Brain microvascular endothelial cell (primary cell): Measurements from ENCODE around the gene IL2RA.

Experiments
- DNase-seq: peaks from one replicate; pipeline ENCODE4 v3.0.0-alpha.2; 2020
- H3K27ac ChIP-seq: fragments of 250-450 bp; sonication (Bioruptor Pico); 2 replicates; pipeline ENCODE4 v1.5.1; 2020; ENCODE audit warnings: mild to moderate bottlenecking, moderate library complexity
- H3K27me3 ChIP-seq: fragments of 250-450 bp; sonication (Bioruptor Pico); replicated peaks from 2 replicates; pipeline ENCODE4 v1.5.1; 2020; ENCODE audit warnings: mild to moderate bottlenecking
- H3K36me3 ChIP-seq: fragments of 250-450 bp; sonication (Bioruptor Pico); replicated peaks from 2 replicates; pipeline ENCODE4 v1.5.1; 2020; ENCODE audit warnings: mild to moderate bottlenecking
- H3K4me3 ChIP-seq: 2 replicates; pipeline ENCODE4 v1.5.1; 2011; ENCODE audit warnings: low read depth, mild to moderate bottlenecking, control low read depth, low read length, moderate library complexity
- in situ Hi-C: cut with HindIII; loops from 2 replicates; pipeline ENCODE4 v1.10.0; 2017; ENCODE audit warnings: low sequenced_read_pairs, low pct_ligation_motif_present
- TF ChIP-seq, protein P1 (sequence below): IDR thresholded peaks from 2 replicates; pipeline ENCODE4 v1.5.1; 2011; ENCODE audit warnings: low read depth, mild to moderate bottlenecking, moderate library complexity, low read length, control low read depth, inconsistent platforms; ENCODE audit errors: missing control alignments

Gene IL2RA

DNA sequence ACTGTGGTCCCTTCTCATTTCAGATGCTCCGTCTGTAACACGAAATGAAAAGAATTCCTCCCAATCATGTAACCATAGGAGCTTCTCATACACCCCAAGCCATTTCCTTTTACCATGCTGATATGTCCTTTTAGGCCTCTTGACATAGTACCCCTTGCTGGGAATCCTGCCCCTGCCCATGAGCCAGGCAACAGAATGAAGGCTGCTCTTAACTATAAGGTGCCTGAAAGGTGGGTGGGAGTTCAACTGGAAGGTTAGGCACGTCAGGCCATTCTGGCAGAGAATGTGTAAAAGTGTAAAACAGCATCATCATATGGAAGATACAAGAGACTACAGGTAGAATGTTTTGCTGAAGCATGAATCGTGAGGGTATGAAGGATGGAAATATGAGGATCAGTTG, 22.5 kb downstream of the IL2RA start:
- TF ChIP-seq, protein P1, sequence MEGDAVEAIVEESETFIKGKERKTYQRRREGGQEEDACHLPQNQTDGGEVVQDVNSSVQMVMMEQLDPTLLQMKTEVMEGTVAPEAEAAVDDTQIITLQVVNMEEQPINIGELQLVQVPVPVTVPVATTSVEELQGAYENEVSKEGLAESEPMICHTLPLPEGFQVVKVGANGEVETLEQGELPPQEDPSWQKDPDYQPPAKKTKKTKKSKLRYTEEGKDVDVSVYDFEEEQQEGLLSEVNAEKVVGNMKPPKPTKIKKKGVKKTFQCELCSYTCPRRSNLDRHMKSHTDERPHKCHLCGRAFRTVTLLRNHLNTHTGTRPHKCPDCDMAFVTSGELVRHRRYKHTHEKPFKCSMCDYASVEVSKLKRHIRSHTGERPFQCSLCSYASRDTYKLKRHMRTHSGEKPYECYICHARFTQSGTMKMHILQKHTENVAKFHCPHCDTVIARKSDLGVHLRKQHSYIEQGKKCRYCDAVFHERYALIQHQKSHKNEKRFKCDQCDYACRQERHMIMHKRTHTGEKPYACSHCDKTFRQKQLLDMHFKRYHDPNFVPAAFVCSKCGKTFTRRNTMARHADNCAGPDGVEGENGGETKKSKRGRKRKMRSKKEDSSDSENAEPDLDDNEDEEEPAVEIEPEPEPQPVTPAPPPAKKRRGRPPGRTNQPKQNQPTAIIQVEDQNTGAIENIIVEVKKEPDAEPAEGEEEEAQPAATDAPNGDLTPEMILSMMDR, result no peak
- Histone ChIP-seq H3K27me3 (no peaks in the 10 kb centered on the region), H3K27ac (no peak overlapping the region), H3K36me3 (no peaks in the 10 kb centered on the region), H3K4me3 (no peak overlapping the region)
- DNase-seq, result no peak
- in situ Hi-C loops, result no loop called here

DNA sequence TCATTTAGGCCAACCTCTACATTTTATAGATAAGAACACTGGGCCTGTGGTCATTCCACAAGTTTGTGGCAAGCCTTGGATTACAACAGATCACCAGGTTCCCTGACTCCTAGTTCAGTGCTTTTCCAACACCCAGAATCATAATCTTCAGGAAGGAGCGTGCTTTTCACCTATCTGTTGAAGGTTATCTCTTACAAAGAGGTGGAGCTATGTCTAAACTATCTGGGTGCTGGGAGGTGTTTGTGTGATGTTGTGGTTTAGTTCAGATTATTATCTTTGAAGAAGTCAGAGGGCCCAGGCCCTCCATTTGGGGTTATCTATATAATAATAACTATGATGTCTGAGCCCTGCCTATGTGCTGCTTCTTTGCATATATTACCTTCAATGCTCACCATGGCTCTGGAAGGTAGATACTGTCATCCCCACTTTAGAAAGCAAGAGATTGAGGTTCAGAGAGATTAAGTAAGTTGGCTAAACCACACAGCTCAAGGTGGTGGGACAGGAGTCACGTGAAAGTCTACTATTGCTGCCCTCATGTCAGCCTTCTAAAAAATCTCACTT, 24.0 kb downstream of the IL2RA start:
- Histone ChIP-seq H3K36me3 (no peaks in the 10 kb centered on the region), H3K27me3 (no peaks in the 10 kb centered on the region), H3K27ac (no peak overlapping the region), H3K4me3 (no peak overlapping the region)
- in situ Hi-C loops, result no loop called here
- no peak for DNase-seq
- TF ChIP-seq, protein P1, result no peak

DNA sequence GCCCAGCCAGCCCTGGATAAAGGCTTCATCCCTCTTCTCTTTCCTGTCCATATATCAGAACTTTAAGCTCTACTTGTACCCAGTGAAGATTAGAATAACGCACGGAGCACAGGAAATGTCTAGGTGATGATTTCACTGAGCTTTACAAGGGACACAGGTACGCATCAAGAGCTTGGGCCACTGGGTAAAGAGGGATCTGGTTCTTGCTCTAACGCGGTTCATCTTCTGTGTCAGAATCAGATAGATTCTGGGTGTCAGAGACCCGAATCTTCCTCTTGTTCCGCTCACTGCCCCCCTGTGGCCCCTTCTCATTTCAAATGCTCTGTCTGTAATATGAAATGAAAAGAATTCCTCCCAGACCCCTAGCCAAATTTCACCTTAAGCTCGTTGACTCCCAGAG, 24.7 kb downstream of the IL2RA start:
- Histone ChIP-seq H3K36me3 (no peaks in the 10 kb centered on the region), H3K27ac (no peak overlapping the region), H3K4me3 (no peak overlapping the region), H3K27me3 (no peaks in the 10 kb centered on the region)
- TF ChIP-seq, protein P1, result no peak
- no peak for DNase-seq
- in situ Hi-C loops, result no loop called here

DNA sequence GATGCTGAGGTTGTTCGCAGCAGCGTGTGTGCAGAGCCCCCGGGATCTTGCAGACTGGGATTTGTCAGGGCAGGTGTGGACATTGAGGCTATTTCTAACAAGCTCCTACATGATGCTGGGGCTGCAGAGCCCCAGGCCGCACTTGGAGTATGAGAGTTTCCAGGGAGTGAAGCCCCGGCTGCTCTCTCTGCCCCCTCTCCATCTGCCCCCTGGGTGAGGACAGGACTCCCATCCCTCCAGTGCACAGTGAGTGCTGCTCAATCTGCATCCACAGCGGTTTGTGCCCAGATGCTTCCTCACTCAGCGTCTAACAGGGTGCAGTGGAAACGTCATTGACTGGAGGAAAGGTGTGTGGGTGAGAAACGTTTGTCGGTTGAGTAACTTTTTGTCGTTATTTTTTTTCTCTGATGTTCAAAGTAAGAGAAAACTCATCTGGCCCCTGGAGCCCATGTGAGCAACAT, 25.3 kb downstream of the IL2RA start:
- H3K27ac ChIP-seq, result no peak overlapping the region

DNA sequence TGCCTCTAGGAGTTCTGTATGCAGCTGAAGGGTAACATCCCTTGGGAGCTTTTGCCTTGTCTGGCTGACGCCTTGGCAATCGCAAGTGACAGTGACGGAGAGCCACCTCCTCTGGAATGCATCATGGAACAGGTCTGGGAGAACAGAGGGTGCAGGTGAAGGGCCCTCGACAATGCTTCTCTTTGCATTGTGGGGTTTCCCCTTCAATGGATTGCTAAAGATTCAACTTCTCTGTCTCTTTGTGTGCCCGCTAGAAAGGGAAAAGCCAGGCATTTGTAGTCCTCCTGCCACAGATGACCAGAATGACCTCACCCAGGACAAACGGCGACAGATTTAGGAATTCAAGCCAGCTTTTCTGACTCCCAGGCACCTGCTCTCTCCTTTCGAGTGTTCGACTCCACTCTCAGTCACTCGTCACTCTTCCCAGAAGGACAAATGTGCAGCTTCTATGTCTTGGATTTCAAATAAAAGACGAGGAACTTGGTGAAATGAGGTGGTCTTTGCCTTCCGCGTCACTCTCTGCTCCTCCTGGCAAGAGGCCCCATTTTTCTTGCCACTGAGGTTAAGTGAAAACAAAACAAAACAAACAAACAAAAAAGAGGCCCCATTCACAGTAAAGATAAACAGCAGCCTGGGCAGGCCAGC, 26.1 kb downstream of the IL2RA start:
- Histone ChIP-seq H3K27me3 (no peaks in the 10 kb centered on the region), H3K36me3 (no peaks in the 10 kb centered on the region), H3K4me3 (no peak overlapping the region), H3K27ac (no peak overlapping the region)
- no peak for DNase-seq
- in situ Hi-C loops, result no loop called here
- TF ChIP-seq, protein P1, result no peak

More for the DNA sequence above, 25.3 kb downstream of the IL2RA start:
- in situ Hi-C loops, result no loop called here
- no peak for DNase-seq
- TF ChIP-seq, protein P1, result no peak
- H3K27me3 ChIP-seq, result no peaks in the 10 kb centered on the region
- H3K36me3 ChIP-seq, result no peaks in the 10 kb centered on the region
- H3K4me3 ChIP-seq, result no peak overlapping the region
